GM12874 (cell line): ENCODE measurements around the gene BTBD17.
A peak's percentile ranks its signal among the peaks of the same experiment; 100 is the strongest.

Experiments
- CTCF ChIP-seq: IDR thresholded peaks from 2 replicates; pipeline ENCODE4 v1.5.1; 2011; ENCODE audit warnings: low read depth, mild to moderate bottlenecking, control low read depth, low read length, moderate library complexity; ENCODE audit not compliant: insufficient read depth

BTBD17 gene

GRCh38 chr17:74385201-74385600, 23.5 kb upstream of the BTBD17 start:
- TF ChIP-seq CTCF: no peak

- TF ChIP-seq CTCF: no peak
Observed at GRCh38 chr17:74383141-74383540, 21.5 kb upstream of the BTBD17 start.

GRCh38 chr17:74380959-74381808, 19.5 kb upstream of the BTBD17 start:
- TF ChIP-seq CTCF: no peak

DNA sequence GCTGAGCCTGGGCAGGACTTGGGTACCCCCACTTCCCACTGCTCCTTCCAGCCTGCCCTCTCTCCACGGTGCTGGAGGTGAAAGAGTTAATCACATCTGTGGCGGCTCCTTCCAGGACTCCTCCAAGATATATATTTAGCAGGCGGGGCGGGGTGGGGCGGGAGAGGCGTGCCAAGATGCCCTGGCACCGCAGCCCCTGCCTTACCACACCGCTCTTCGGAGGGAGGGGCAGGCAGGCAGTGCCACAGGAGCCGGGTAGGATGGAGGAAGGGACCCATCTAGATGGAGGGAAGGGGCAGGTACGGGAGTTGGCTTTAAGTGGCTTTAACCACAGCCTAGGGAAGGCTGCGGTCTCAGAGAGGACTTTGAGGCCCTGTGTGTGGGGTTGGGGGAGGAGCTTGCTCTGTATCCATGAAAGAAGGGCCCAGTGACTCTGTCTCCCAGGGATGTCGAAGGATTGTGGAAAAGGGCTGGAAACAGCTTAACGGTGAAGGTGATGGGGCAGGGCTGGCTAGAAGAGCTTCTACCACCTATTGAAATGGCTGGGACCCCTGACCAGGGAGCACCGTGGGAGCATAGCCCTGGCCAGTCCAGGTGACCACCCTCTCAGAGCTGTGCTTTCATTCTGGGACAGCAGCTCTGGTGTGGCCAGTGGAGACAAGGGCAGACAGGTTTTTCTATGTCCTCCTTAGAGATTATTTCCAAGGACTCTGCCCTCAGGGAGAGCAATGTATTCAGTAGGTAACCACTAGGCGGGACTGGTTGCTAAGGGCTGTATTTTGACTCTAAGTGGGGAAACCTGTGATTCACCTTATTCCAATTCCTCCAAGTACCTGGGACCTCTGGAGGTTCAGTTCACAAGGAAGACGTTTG, 18.7 kb upstream of the BTBD17 start:
- no peak for TF ChIP-seq CTCF

DNA sequence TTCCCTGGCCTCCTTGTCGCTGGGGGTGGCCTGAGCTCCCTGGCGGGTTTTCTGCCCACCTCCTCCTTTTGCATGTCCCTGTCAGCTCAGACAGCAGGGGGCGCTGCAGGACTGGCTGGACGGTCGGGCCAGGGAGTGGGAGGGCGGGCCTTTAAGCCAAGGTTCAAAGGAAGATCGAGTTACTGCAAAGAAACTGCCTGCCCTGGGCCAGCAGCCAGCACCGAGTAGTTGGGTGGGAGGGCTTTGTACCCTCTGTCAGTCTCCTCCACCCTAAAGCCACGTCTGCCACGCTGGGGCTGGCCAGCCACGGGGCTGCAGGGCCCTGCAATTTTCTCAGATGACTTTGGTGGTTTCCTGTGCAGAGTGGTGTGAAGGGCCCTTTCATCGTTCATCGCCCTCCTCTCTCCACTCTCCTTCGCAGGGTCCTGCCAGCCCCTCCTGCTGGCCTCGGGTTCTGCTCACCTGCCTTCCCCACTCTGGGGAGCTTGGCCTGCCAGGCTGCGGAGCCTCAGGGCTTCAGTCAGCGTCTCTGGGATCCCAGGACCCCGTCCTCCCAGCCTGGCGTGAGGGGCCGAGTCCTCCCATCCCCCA, 17.9 kb upstream of the BTBD17 start:
- TF ChIP-seq CTCF: peak; percentile 93

GRCh38 chr17:74374858-74375257, 13.2 kb upstream of the BTBD17 start:
- TF ChIP-seq CTCF: no peak
